ENCODE results near the gene GIGYF2.

- TF ChIP-seq, protein P1, sequence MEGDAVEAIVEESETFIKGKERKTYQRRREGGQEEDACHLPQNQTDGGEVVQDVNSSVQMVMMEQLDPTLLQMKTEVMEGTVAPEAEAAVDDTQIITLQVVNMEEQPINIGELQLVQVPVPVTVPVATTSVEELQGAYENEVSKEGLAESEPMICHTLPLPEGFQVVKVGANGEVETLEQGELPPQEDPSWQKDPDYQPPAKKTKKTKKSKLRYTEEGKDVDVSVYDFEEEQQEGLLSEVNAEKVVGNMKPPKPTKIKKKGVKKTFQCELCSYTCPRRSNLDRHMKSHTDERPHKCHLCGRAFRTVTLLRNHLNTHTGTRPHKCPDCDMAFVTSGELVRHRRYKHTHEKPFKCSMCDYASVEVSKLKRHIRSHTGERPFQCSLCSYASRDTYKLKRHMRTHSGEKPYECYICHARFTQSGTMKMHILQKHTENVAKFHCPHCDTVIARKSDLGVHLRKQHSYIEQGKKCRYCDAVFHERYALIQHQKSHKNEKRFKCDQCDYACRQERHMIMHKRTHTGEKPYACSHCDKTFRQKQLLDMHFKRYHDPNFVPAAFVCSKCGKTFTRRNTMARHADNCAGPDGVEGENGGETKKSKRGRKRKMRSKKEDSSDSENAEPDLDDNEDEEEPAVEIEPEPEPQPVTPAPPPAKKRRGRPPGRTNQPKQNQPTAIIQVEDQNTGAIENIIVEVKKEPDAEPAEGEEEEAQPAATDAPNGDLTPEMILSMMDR (IDR thresholded peaks at IDR 0.05), result no peak
- TF ChIP-seq EP300 (IDR thresholded peaks at IDR 0.05), result no peak
- no peak for TF ChIP-seq POLR2A (IDR thresholded peaks at IDR 0.05)
These were observed 204.8 kb downstream of the GIGYF2 start for GRCh38 chr2:232901736-232902578.
